IMR-90 (cell line): ENCODE measurements around the gene POLR2E.

ENCODE experiments used
- BHLHE40 ChIP-seq: fragments of 150-350 bp; IDR thresholded peaks from 2 replicates; pipeline ENCODE4 v1.6.1; 2016; ENCODE audit warnings: mild to moderate bottlenecking, low read depth, low read length
- CHD1 ChIP-seq: IDR thresholded peaks from 2 replicates; pipeline ENCODE4 v1.6.1; 2012; ENCODE audit warnings: low read depth, low read length, improper control_type of control experiment
- FOS ChIP-seq: fragments of 150-350 bp; IDR thresholded peaks from 2 replicates; pipeline ENCODE4 v1.6.1; 2016; ENCODE audit warnings: low read depth, low read length
- MAFK ChIP-seq: IDR thresholded peaks from 2 replicates; pipeline ENCODE4 v1.6.1; 2012; ENCODE audit warnings: low read depth, low read length, improper control_type of control experiment
- MXI1 ChIP-seq: IDR thresholded peaks from 2 replicates; pipeline ENCODE4 v1.6.1; 2012; ENCODE audit warnings: low read depth, mild to moderate bottlenecking, low read length, moderate library complexity, borderline replicate concordance
- NFE2L2 ChIP-seq: fragments of 150-350 bp; IDR thresholded peaks from 2 replicates; pipeline ENCODE4 v1.6.1; 2016; ENCODE audit warnings: low read depth, mild to moderate bottlenecking, low read length
- POLR2A ChIP-seq: IDR thresholded peaks from 2 replicates; pipeline ENCODE4 v1.6.1; 2012; ENCODE audit warnings: mild to moderate bottlenecking, low read depth, low read length
- RAD21 ChIP-seq: IDR thresholded peaks from 2 replicates; pipeline ENCODE4 v1.6.1; 2012; ENCODE audit warnings: low read length, improper control_type of control experiment
- RCOR1 ChIP-seq: IDR thresholded peaks from 2 replicates; pipeline ENCODE4 v1.6.1; 2012; ENCODE audit warnings: mild to moderate bottlenecking, low read length, improper control_type of control experiment; ENCODE audit not compliant: insufficient replicate concordance
- RFX5 ChIP-seq: IDR thresholded peaks from 2 replicates; pipeline ENCODE4 v1.8.0; 2012; ENCODE audit warnings: low read depth, mild to moderate bottlenecking, low read length, moderate library complexity
- SMC3 ChIP-seq: fragments of 150-350 bp; IDR thresholded peaks from 2 replicates; pipeline ENCODE4 v1.6.1; 2016; ENCODE audit warnings: low read depth, mild to moderate bottlenecking, antibody characterized with exemption, low read length, moderate library complexity
- TF ChIP-seq, protein P1 (sequence below): conservative IDR thresholded peaks from 2 replicates; pipeline ENCODE4 v1.5.1; 2012; ENCODE audit warnings: mild to moderate bottlenecking, low read depth, low read length, improper control_type of control experiment
- TF ChIP-seq, protein P2 (sequence below): fragments of 150-350 bp; IDR thresholded peaks from 2 replicates; pipeline ENCODE4 v1.6.1; 2017; ENCODE audit warnings: mild to moderate bottlenecking, antibody characterized with exemption, low read length, low read depth

- TF ChIP-seq, protein P1, sequence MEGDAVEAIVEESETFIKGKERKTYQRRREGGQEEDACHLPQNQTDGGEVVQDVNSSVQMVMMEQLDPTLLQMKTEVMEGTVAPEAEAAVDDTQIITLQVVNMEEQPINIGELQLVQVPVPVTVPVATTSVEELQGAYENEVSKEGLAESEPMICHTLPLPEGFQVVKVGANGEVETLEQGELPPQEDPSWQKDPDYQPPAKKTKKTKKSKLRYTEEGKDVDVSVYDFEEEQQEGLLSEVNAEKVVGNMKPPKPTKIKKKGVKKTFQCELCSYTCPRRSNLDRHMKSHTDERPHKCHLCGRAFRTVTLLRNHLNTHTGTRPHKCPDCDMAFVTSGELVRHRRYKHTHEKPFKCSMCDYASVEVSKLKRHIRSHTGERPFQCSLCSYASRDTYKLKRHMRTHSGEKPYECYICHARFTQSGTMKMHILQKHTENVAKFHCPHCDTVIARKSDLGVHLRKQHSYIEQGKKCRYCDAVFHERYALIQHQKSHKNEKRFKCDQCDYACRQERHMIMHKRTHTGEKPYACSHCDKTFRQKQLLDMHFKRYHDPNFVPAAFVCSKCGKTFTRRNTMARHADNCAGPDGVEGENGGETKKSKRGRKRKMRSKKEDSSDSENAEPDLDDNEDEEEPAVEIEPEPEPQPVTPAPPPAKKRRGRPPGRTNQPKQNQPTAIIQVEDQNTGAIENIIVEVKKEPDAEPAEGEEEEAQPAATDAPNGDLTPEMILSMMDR, result no peak
- TF ChIP-seq MAFK (no peak), RAD21 (no peak), RCOR1 (no peak), NFE2L2 (no peak), POLR2A (no peak), CHD1 (no peak), BHLHE40 (no peak), SMC3 (no peak), MXI1 (no peak), RFX5 (no peak), FOS (no peak)
- TF ChIP-seq, protein P2, sequence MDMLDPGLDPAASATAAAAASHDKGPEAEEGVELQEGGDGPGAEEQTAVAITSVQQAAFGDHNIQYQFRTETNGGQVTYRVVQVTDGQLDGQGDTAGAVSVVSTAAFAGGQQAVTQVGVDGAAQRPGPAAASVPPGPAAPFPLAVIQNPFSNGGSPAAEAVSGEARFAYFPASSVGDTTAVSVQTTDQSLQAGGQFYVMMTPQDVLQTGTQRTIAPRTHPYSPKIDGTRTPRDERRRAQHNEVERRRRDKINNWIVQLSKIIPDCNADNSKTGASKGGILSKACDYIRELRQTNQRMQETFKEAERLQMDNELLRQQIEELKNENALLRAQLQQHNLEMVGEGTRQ, result no peak
Observed at GRCh38 chr19:1144741-1145140, 49.6 kb upstream of the POLR2E start.
